GM13977 (cell line): ENCODE measurements around the gene SLC38A1.

Experiments used
- DNase-seq: peaks from one replicate; pipeline ENCODE4 v3.0.0; 2012; ENCODE audit warnings: low spot score
- CTCF ChIP-seq: IDR thresholded peaks from 2 replicates; pipeline ENCODE4 v1.5.1; 2012; ENCODE audit warnings: mild to moderate bottlenecking, control low read depth; ENCODE audit not compliant: insufficient read depth; ENCODE audit errors: extremely low read depth, missing control alignments
- in situ Hi-C: fragments of 300-500 bp; cut with MboI; formaldehyde crosslinking; loops from one replicate; pipeline ENCODE4 v1.12.0; 2022; ENCODE audit warnings: low sequenced_read_pairs, low pct_unique_long_range_greater_than_20kb, mixed read lengths, inconsistent platforms; ENCODE audit not compliant: unreplicated experiment

Gene SLC38A1

GRCh38 chr12:46152456-46152855, 116.4 kb downstream of the SLC38A1 start:
- DNase-seq, result no peak
- in situ Hi-C loops, result loop anchor here (10.0 to 25.0 kb wide), 2 partner anchors 112 to 510 kb away; partner anchors contain the start of gene SLC38A1
- no peak for TF ChIP-seq CTCF

GRCh38 chr12:46150735-46151134, 118.1 kb downstream of the SLC38A1 start:
- in situ Hi-C loops, result loop anchor here (10.0 to 25.0 kb wide), 2 partner anchors 114 to 512 kb away; partner anchors contain the start of gene SLC38A1
- no peak for TF ChIP-seq CTCF
- no peak for DNase-seq

- in situ Hi-C loops, result loop anchor here (10.0 to 25.0 kb wide), 3 partner anchors 115 to 862 kb away; partner anchors contain the start of gene SLC38A1
- no peak for TF ChIP-seq CTCF
- no peak for DNase-seq
These were observed 118.9 kb downstream of the SLC38A1 start for GRCh38 chr12:46149905-46150304.

- TF ChIP-seq CTCF, result no peak
- in situ Hi-C loops, result loop anchor here (25.0 kb wide), 1 partner anchor 863 kb away; no protein-coding TSS in a partner anchor
- DNase-seq, result no peak
These were observed 119.8 kb downstream of the SLC38A1 start for GRCh38 chr12:46149079-46149464.

- no peak for DNase-seq
- in situ Hi-C loops, result loop anchor here (25.0 kb wide), 1 partner anchor 864 kb away; no protein-coding TSS in a partner anchor
- TF ChIP-seq CTCF, result no peak
These were observed 120.3 kb downstream of the SLC38A1 start for GRCh38 chr12:46148327-46149078.

- in situ Hi-C loops, result loop anchor here (25.0 kb wide), 1 partner anchor 865 kb away; no protein-coding TSS in a partner anchor
- no peak for TF ChIP-seq CTCF
These were observed 121.7 kb downstream of the SLC38A1 start for GRCh38 chr12:46147144-46147543.

More at GRCh38 chr12:46147144-46147543, 121.7 kb downstream of the SLC38A1 start:
- no peak for DNase-seq
